ENCODE measurements around the gene ANKS1B. TPM values are rescaled to one million over a fixed set of nuclear protein-coding genes. Genes with fewer than 3 reads are reported as not detected.

The ANKS1B gene
- total and polyA plus RNA-seq, 9 donors: 1.4 to 5.6 (median 2.7) TPM

DNA sequence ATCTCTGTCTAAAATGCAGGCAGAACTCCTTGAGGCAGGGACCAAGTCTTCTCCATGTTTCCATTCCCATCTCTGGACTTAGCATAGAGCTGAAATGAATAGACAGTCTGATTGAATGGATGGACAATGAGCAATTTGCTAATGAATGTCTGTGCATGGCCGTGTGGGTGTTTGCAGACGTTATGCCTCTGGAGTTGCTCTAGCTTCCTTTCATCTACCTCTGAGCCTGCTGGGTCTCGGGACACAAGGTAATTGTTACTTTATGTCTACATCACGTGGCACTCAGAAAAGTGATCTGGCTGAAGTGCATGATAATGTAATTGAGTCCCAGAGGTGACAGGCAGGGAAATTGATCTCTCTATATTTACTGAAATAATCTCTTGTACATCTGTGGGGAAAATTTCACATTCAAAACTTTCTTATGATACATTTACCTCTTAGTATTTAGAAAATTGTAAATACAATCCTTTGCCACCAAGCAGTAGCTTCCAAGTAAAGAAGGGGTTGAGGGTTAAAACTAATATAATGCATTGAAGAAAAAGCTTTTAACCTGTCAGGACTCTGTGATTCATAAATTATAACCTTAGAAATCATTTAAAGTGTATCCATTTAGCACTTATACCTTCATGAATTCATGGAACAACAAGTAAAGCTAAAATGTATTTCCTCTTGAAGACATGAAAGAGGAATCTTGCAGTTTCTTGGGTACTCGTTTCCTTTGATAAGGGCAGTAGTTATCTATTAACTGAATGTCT is 915.6 kb downstream of the ANKS1B start:
- Histone ChIP-seq H3K27ac (ENCODE audit: low read length) (no peak overlapping the region), H3K4me3 (ENCODE audit: low read length) (no peak overlapping the region), H3K9me3 (replicated peaks; ENCODE audit: control insufficient read depth, low read depth, low read length) (no peaks in the 10 kb centered on the region), H3K4me1 (ENCODE audit: control insufficient read depth, insufficient read depth, low read length) (no peaks in the 10 kb centered on the region), H3K36me3 (ENCODE audit: control insufficient read depth, insufficient read depth, low read length) (no peaks in the 10 kb centered on the region), H3K27me3 (ENCODE audit: control insufficient read depth, insufficient read depth, low read length) (no peaks in the 10 kb centered on the region)
- WGBS (ENCODE audit: insufficient coverage): 10% methylated on average over 2 of the region's 5 CpGs
- DNase-seq: no peak

GRCh38 chr12:99067171-99067785 is 917.5 kb downstream of the ANKS1B start:
- no peaks in the 10 kb centered on the region for H3K36me3 ChIP-seq (ENCODE audit: control insufficient read depth, insufficient read depth, low read length)
- H3K9me3 ChIP-seq (replicated peaks; ENCODE audit: control insufficient read depth, low read depth, low read length): no peaks in the 10 kb centered on the region
- H3K4me3 ChIP-seq (ENCODE audit: low read length): no peak overlapping the region
- no peaks in the 10 kb centered on the region for H3K27me3 ChIP-seq (ENCODE audit: control insufficient read depth, insufficient read depth, low read length)
- no CpG with 5 or more reads among the region's 1 CpG for WGBS (ENCODE audit: insufficient coverage)
- no peaks in the 10 kb centered on the region for H3K4me1 ChIP-seq (ENCODE audit: control insufficient read depth, insufficient read depth, low read length)
- no peak overlapping the region for H3K27ac ChIP-seq (ENCODE audit: low read length)
- no peak for DNase-seq

DNA sequence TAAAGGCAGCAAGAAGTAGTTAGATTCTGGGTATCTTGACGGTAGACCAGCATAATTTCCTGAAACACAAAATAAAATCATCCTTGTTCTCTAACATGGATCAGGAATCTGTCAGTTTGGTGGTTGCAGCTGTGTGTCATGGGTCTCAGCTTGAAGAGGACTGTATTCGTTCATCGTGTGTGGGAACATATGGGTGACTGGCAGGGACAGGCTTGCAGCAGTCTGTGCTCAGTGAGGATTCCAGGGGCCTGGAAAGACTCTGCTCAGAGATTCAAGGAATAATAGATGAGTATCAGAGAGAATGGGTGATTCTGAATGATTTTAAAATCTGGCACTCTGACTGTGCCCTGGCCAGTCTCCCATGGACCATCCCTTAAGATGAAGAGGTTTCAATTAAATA is 918.0 kb downstream of the ANKS1B start:
- WGBS (ENCODE audit: insufficient coverage): 66% methylated on average over 2 of the region's 3 CpGs
- Histone ChIP-seq H3K27ac (ENCODE audit: low read length) (no peak overlapping the region), H3K36me3 (ENCODE audit: control insufficient read depth, insufficient read depth, low read length) (no peaks in the 10 kb centered on the region), H3K4me1 (ENCODE audit: control insufficient read depth, insufficient read depth, low read length) (no peaks in the 10 kb centered on the region), H3K4me3 (ENCODE audit: low read length) (no peak overlapping the region), H3K9me3 (replicated peaks; ENCODE audit: control insufficient read depth, low read depth, low read length) (no peaks in the 10 kb centered on the region), H3K27me3 (ENCODE audit: control insufficient read depth, insufficient read depth, low read length) (no peaks in the 10 kb centered on the region)
- DNase-seq: peak; percentile 33

DNA sequence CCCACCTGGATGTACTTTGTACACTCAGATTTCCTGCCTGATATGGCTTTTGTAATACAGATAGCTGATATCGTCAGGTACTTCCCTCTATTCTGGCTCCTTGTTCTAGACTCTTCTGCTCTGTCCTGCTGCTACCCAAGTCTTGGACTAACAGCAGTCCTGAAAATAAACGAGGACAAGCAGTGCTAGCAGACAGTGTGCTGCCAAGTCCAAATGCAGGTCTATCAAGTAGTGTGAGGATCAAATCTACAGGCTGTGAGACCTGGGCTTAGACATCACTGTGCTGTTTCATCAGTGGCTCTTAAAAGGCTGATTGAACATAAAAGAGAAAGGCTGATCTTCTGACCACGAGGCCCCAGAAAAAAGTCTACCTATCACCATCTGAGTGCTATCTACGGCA is 921.6 kb downstream of the ANKS1B start:
- H3K27ac ChIP-seq (ENCODE audit: low read length): no peak overlapping the region
- no peaks in the 10 kb centered on the region for H3K9me3 ChIP-seq (replicated peaks; ENCODE audit: control insufficient read depth, low read depth, low read length)
- H3K36me3 ChIP-seq (ENCODE audit: control insufficient read depth, insufficient read depth, low read length): no peaks in the 10 kb centered on the region
- no peak for DNase-seq
- no peak overlapping the region for H3K4me3 ChIP-seq (ENCODE audit: low read length)
- H3K27me3 ChIP-seq (ENCODE audit: control insufficient read depth, insufficient read depth, low read length): no peaks in the 10 kb centered on the region
- peaks cover 2% of the 10 kb centered on the region for H3K4me1 ChIP-seq (ENCODE audit: control insufficient read depth, insufficient read depth, low read length)
- WGBS (ENCODE audit: insufficient coverage): 74% methylated on average over 3 of the region's 4 CpGs

DNA sequence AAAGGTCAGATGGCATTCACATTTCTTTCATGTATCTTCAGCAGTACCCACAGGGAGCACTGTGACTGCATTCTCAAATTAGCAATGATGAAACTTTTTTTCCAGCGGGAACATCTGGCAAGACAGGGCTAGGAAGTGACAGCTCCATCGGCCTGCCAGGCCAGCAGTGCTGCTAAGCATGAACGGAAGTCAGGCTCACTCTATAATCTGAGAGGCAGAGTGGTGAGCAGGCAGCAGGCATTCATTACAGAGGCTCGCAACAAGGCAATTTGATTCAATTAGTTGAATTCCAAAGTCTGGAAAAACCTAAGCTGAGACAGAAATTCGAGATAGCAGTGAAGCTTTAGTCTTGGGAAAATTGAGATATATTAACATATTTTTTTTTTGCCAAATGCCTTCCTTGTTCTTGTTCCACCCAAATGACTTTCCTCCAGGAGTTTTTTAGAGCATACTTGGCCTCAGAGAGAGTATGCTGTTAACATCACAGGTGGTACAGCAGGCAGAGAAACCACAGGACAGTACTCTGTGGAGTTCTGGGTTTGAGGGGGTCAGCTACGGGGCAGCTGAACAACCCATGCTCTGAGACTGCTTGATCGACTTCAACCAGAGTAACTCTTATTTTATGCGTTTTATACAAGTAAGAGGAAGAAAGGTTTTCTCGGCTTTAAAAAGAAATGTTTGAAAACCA is 924.8 kb downstream of the ANKS1B start:
- DNase-seq: peak; percentile 76
- Histone ChIP-seq H3K27ac (ENCODE audit: low read length) (no peak overlapping the region), H3K4me3 (ENCODE audit: low read length) (no peak overlapping the region), H3K4me1 (ENCODE audit: control insufficient read depth, insufficient read depth, low read length) (peaks cover 2% of the 10 kb centered on the region), H3K9me3 (replicated peaks; ENCODE audit: control insufficient read depth, low read depth, low read length) (no peaks in the 10 kb centered on the region), H3K27me3 (ENCODE audit: control insufficient read depth, insufficient read depth, low read length) (no peaks in the 10 kb centered on the region), H3K36me3 (ENCODE audit: control insufficient read depth, insufficient read depth, low read length) (no peaks in the 10 kb centered on the region)
- 0% methylated on average over 4 of the region's 9 CpGs for WGBS (ENCODE audit: insufficient coverage)

DNA sequence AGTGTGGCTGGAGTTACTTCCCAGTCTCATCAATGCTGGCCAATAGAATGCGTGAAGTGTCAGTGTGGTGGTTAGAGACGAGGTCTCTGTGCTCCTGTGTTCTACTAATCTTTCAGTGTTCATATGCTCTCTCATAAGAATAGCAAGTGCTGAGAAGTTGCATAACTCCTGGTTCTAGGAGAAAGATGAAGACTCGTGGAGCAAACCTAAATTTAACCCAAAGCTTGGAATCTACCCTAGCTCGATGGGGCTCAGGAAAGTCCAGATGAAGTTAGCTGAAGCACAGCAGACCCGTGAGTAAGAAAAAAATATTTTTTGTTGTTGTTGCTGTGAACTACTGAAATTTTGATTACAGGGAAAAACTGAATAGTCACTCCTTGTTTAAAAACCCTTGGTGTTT is 927.1 kb downstream of the ANKS1B start:
- WGBS (ENCODE audit: insufficient coverage): no CpG with 5 or more reads among the region's 5 CpGs
- H3K27me3 ChIP-seq (ENCODE audit: control insufficient read depth, insufficient read depth, low read length): no peaks in the 10 kb centered on the region
- H3K27ac ChIP-seq (ENCODE audit: low read length): no peak overlapping the region
- peaks cover 2% of the 10 kb centered on the region for H3K4me1 ChIP-seq (ENCODE audit: control insufficient read depth, insufficient read depth, low read length)
- no peaks in the 10 kb centered on the region for H3K36me3 ChIP-seq (ENCODE audit: control insufficient read depth, insufficient read depth, low read length)
- no peak for DNase-seq
- H3K4me3 ChIP-seq (ENCODE audit: low read length): no peak overlapping the region
- no peaks in the 10 kb centered on the region for H3K9me3 ChIP-seq (replicated peaks; ENCODE audit: control insufficient read depth, low read depth, low read length)

DNA sequence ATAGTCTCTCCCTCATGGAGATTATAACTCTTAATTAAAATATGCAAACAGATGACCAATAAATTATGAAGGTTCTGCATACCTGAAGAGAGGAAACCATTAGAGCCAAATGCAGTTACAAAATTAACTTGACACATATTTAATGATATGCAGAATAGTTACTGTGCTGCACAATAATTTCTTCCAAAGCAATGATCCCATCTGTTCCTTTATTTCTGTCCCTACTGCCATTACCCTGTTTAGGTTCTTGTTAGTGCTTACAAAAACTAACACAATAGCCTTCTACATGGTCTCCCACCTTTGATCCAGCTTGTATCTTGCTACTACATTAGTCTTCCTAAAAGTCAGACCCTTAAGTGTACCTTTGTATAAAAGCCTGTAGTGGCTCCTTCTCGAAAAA is 928.5 kb downstream of the ANKS1B start:
- Histone ChIP-seq H3K9me3 (replicated peaks; ENCODE audit: control insufficient read depth, low read depth, low read length) (no peaks in the 10 kb centered on the region), H3K27me3 (ENCODE audit: control insufficient read depth, insufficient read depth, low read length) (no peaks in the 10 kb centered on the region), H3K4me3 (ENCODE audit: low read length) (no peak overlapping the region), H3K27ac (ENCODE audit: low read length) (no peak overlapping the region), H3K36me3 (ENCODE audit: control insufficient read depth, insufficient read depth, low read length) (no peaks in the 10 kb centered on the region), H3K4me1 (ENCODE audit: control insufficient read depth, insufficient read depth, low read length) (peaks cover 2% of the 10 kb centered on the region)
- no peak for DNase-seq
- no CpG with 5 or more reads among the region's 1 CpG for WGBS (ENCODE audit: insufficient coverage)

GRCh38 chr12:99055299-99055698 is 929.4 kb downstream of the ANKS1B start:
- Histone ChIP-seq H3K27ac (ENCODE audit: low read length) (no peak overlapping the region), H3K4me1 (ENCODE audit: control insufficient read depth, insufficient read depth, low read length) (peaks cover 2% of the 10 kb centered on the region), H3K27me3 (ENCODE audit: control insufficient read depth, insufficient read depth, low read length) (no peaks in the 10 kb centered on the region), H3K36me3 (ENCODE audit: control insufficient read depth, insufficient read depth, low read length) (no peaks in the 10 kb centered on the region), H3K9me3 (replicated peaks; ENCODE audit: control insufficient read depth, low read depth, low read length) (no peaks in the 10 kb centered on the region), H3K4me3 (ENCODE audit: low read length) (no peak overlapping the region)
- no peak for DNase-seq
- WGBS (ENCODE audit: insufficient coverage): 40% methylated on average over 1 of the region's 3 CpGs

DNA sequence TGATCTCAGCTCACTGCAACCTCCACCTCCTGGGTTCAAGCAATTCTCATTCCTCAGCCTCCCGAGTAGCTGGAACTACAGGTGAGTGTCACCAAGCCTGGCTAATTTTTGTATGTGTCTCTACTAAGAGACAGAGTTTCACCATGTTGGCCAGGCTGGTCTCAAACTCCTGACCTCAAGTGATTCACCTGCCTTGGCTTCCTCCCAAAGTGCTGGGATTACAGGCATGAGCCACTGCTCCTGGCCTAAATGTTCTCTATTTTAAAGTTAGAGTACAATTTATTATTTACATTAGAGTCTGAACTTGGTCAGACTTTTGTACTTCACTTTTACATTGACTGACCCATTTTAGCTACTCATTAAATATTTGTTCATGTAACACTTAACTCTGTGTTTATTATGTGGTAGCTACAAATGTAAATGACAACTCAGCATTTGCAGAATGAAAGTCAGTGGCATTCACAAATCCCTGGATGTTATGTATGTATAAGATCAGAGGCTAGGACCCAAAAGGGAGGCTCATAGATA is 930.1 kb downstream of the ANKS1B start:
- Histone ChIP-seq H3K27ac (ENCODE audit: low read length) (no peak overlapping the region), H3K4me3 (ENCODE audit: low read length) (no peak overlapping the region), H3K9me3 (replicated peaks; ENCODE audit: control insufficient read depth, low read depth, low read length) (no peaks in the 10 kb centered on the region), H3K4me1 (ENCODE audit: control insufficient read depth, insufficient read depth, low read length) (no peaks in the 10 kb centered on the region), H3K36me3 (ENCODE audit: control insufficient read depth, insufficient read depth, low read length) (no peaks in the 10 kb centered on the region), H3K27me3 (ENCODE audit: control insufficient read depth, insufficient read depth, low read length) (no peaks in the 10 kb centered on the region)
- WGBS (ENCODE audit: insufficient coverage): no CpG with 5 or more reads among the region's 1 CpG
- no peak for DNase-seq

GRCh38 chr12:99053616-99054362 is 930.9 kb downstream of the ANKS1B start:
- Histone ChIP-seq H3K36me3 (ENCODE audit: control insufficient read depth, insufficient read depth, low read length) (no peaks in the 10 kb centered on the region), H3K9me3 (replicated peaks; ENCODE audit: control insufficient read depth, low read depth, low read length) (no peaks in the 10 kb centered on the region), H3K4me3 (ENCODE audit: low read length) (no peak overlapping the region), H3K4me1 (ENCODE audit: control insufficient read depth, insufficient read depth, low read length) (no peaks in the 10 kb centered on the region), H3K27ac (ENCODE audit: low read length) (no peak overlapping the region), H3K27me3 (ENCODE audit: control insufficient read depth, insufficient read depth, low read length) (no peaks in the 10 kb centered on the region)
- no peak for DNase-seq
- no CpG with 5 or more reads among the region's 11 CpGs for WGBS (ENCODE audit: insufficient coverage)

Measured in muscle of leg (tissue), 11 donors.